Neural progenitor cell (in vitro differentiated cells): ENCODE results near the gene PTGR3.

Experiments used
- CTCF ChIP-seq: fragments of 200-600 bp; sonication (generic); IDR thresholded peaks from 2 replicates; pipeline ENCODE4 v1.5.1; 2017; ENCODE audit warnings: antibody characterized with exemption, mild to moderate bottlenecking
- EZH2 ChIP-seq: fragments of 200-600 bp; sonication (generic); IDR thresholded peaks from 2 replicates; pipeline ENCODE4 v1.6.1; 2017; ENCODE audit warnings: antibody characterized with exemption, mild to moderate bottlenecking, moderate library complexity

DNA sequence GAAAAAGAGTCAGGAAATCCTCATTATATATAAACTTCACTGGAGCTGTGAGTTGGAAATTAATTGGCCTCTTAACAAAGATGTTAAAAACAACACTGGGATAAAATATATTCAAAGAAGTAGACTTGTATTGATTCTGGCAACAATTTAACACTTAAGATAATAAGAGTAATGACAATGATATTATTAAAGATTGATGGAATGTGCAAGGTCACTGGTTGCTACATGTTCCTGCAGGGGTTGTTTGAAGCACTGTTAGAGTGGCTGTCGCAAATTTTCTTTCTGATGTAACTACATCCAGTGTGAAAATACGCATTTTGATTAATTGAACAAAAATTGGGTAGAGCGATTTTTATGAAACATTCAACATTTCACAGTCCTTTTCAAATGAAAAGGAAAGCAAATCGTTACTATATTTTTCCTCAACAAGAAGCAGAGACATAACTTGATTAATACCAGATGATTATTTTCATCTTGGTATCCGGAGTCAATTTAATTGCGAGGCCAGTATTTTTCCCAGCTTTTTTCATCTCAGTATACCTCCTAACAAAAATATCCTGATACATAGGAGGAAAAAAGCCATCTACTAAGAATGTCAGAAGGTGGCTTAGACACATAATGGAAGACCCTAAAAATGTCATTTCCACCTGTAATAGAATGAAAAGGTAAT lies 6.1 kb downstream of the PTGR3 start:
- no peak for TF ChIP-seq CTCF
- TF ChIP-seq EZH2, result no peak
